Sigmoid colon (tissue), 3 donors: ENCODE results near the gene A2M.

Experiments used
- CTCF ChIP-seq, 4 experiments: fragments of 450-650 bp in 3 of 4; fragments of 200-600 bp in 1 of 4; IDR thresholded peaks; one replicate each; pipeline ENCODE4 v1.5.1; 2016 to 2019; ENCODE audit warnings: antibody characterized with exemption in 4 of 4, mild to moderate bottlenecking in 3 of 4, moderate library complexity in 2 of 4
- POLR2A ChIP-seq, 2 donors: fragments of 450-650 bp; IDR thresholded peaks; one replicate each; pipeline ENCODE4 v1.6.1; 2016; ENCODE audit warnings: antibody characterized with exemption in 2 of 2, mild to moderate bottlenecking in 2 of 2, moderate library complexity in 2 of 2

- TF ChIP-seq CTCF (IDR thresholded peaks at IDR 0.05) (no peak), POLR2A (IDR thresholded peaks at IDR 0.05) (no peak)
Observed at GRCh38 chr12:9133216-9133916, 17.6 kb upstream of the A2M start.
